Breast epithelium (tissue), 4 donors: ENCODE measurements around the gene RPL15. TPM values are rescaled to one million over a fixed set of nuclear protein-coding genes. Genes with fewer than 3 reads are reported as not detected.
A peak's percentile ranks its signal among the peaks of the same experiment; 100 is the strongest.
"Not testable (repeated sequence)": the region's sequence is repeated elsewhere in the genome, so short reads cannot be mapped to it uniquely, and the experiment has no call there.

Source experiments
- DNase-seq, 2 donors: peaks; one replicate each; pipeline ENCODE4 v3.0.0-alpha.2; 2019; ENCODE audit warnings: low spot score in 2 of 2
- H3K27ac ChIP-seq, 2 donors: fragments of 200-600 bp; sonication (generic) in 1 of 2; one replicate each; pipeline ENCODE4 v1.5.1; 2016 to 2019; ENCODE audit warnings: mild to moderate bottlenecking in 1 of 2
- H3K27me3 ChIP-seq, 2 donors: fragments of 200-600 bp; sonication (generic) in 1 of 2; one replicate each; pipeline versions ENCODE4 v1.5.1 to v1.6.0; 2017 to 2019; ENCODE audit warnings: control low read depth in 1 of 2, mild to moderate bottlenecking in 1 of 2
- H3K36me3 ChIP-seq: fragments of 200-600 bp; one replicate; pipeline ENCODE4 v1.5.1; 2019
- H3K4me1 ChIP-seq, 2 donors: fragments of 200-600 bp; sonication (generic); one replicate each; pipeline ENCODE4 v1.5.1; 2016 to 2019; ENCODE audit warnings: control low read depth in 1 of 2
- H3K4me3 ChIP-seq, 3 donors: fragments of 200-600 bp; sonication (generic); 1 replicate in 2 of 3; 2 replicates in 1 of 3; pipeline ENCODE4 v1.5.1; 2016 to 2019; ENCODE audit warnings: mild to moderate bottlenecking in 3 of 3, moderate library complexity in 2 of 3
- H3K9me3 ChIP-seq, 2 donors: fragments of 200-600 bp; sonication (generic) in 1 of 2; one replicate each; pipeline ENCODE4 v1.5.1; 2016 to 2019; ENCODE audit warnings: control low read depth in 1 of 2
- POLR2A ChIP-seq: fragments of 450-650 bp; IDR thresholded peaks from one replicate; pipeline ENCODE4 v1.6.1; 2016; ENCODE audit warnings: antibody characterized with exemption, mild to moderate bottlenecking, moderate library complexity
- POLR2AphosphoS5 ChIP-seq, 3 donors: sonication (generic); formaldehyde crosslinking; IDR thresholded peaks; one replicate each; pipeline ENCODE4 v1.6.1; 2017; ENCODE audit warnings: antibody characterized with exemption in 3 of 3
- intact Hi-C: fragments of 100-400 bp; cut with DNase I; formaldehyde crosslinking; loops from one replicate; pipeline ENCODE4 v1.15.1; 2023; ENCODE audit warnings: low total_unique reads
- total RNA-seq, 3 donors: library from RNA; depleted of rRNA; stranded (reverse); fragments of >200 nt; gene quantifications; one replicate each; pipeline ENCODE4 v1.1.0, GENCODE V29; 2016
- TF ChIP-seq, protein P1 (sequence below), 3 donors: fragments of 450-650 bp; IDR thresholded peaks; one replicate each; pipeline ENCODE4 v1.5.1; 2016 to 2017; ENCODE audit warnings: antibody characterized with exemption in 3 of 3, mild to moderate bottlenecking in 3 of 3, moderate library complexity in 3 of 3

The RPL15 gene
- total RNA-seq, 3 donors from 2014 or later = 2,644 to 3,809 (median 3,544) TPM

DNA sequence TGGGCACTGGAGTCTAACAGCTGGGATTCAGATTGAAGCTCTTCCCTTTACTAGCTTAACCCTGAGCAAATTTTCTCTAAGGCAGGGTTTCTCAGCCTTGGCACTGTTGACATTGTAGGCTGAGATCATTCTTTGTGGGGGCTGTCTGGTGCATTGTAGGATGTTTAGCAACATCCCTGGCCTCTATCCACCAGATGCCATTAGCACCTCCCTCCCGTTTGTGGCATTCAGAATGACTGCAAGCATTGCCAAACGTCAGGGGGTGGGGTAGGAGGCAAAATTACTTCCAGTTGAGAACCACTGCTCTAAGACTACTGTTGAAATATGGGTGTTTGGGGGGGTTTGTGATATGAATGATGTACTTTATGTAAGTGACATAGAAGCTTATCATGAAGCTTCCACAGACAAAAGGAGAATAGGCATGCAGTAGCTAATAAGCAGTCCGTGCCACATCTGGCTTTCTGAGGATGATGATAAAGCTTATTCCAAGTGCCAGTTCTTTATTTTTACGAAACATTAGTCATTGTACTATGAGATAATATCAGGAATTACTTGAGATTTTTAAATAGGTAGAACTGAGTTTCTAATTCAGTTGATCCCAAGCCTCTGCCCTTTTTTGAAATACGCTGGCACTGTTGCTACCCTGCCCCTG is 39.5 kb upstream of the RPL15 start:
- H3K27ac ChIP-seq = peak overlapping the region in 1 of 2 donors; percentile 3
- H3K27me3 ChIP-seq = no peaks in the 10 kb centered on the region
- intact Hi-C loops = no loop called here
- TF ChIP-seq, protein P1, sequence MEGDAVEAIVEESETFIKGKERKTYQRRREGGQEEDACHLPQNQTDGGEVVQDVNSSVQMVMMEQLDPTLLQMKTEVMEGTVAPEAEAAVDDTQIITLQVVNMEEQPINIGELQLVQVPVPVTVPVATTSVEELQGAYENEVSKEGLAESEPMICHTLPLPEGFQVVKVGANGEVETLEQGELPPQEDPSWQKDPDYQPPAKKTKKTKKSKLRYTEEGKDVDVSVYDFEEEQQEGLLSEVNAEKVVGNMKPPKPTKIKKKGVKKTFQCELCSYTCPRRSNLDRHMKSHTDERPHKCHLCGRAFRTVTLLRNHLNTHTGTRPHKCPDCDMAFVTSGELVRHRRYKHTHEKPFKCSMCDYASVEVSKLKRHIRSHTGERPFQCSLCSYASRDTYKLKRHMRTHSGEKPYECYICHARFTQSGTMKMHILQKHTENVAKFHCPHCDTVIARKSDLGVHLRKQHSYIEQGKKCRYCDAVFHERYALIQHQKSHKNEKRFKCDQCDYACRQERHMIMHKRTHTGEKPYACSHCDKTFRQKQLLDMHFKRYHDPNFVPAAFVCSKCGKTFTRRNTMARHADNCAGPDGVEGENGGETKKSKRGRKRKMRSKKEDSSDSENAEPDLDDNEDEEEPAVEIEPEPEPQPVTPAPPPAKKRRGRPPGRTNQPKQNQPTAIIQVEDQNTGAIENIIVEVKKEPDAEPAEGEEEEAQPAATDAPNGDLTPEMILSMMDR (IDR thresholded peaks at IDR 0.05) = no peak
- TF ChIP-seq POLR2A (no peak), POLR2AphosphoS5 (IDR thresholded peaks at IDR 0.05) (no peak)
- H3K9me3 ChIP-seq = no peaks in the 10 kb centered on the region
- no peaks in the 10 kb centered on the region for H3K36me3 ChIP-seq
- no peak overlapping the region for H3K4me3 ChIP-seq
- peaks cover 0 to 10% of the 10 kb centered on the region in 2 donors for H3K4me1 ChIP-seq
- no peak for DNase-seq

DNA sequence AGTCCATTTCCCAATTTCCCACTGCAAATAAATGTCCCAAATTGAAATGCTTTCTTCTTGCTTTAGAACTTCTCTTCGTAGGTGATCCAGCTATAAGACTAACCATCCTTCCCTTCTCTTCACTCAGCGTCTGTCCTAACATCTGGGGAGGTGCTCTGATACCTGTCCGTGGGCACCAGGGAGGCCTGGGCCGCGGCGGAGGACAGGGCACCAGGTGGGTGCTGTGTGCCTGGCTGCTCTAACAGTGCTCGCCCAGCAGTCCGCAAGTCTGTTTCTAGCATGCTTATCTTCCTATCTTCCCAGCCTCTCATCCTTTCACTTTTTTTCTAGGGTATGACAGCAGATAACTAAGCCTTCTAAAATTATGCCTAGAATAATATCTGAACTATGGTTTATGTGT is 37.4 kb upstream of the RPL15 start:
- Histone ChIP-seq H3K4me1 (peaks cover 0 to 10% of the 10 kb centered on the region in 2 donors), H3K27ac (no peak overlapping the region), H3K36me3 (no peaks in the 10 kb centered on the region), H3K9me3 (no peaks in the 10 kb centered on the region), H3K27me3 (no peaks in the 10 kb centered on the region), H3K4me3 (no peak overlapping the region)
- no peak for DNase-seq
- intact Hi-C loops = no loop called here
- no peak for TF ChIP-seq POLR2AphosphoS5 (IDR thresholded peaks at IDR 0.05)
- no peak for TF ChIP-seq POLR2A
- TF ChIP-seq, protein P1 (IDR thresholded peaks at IDR 0.05) = no peak

DNA sequence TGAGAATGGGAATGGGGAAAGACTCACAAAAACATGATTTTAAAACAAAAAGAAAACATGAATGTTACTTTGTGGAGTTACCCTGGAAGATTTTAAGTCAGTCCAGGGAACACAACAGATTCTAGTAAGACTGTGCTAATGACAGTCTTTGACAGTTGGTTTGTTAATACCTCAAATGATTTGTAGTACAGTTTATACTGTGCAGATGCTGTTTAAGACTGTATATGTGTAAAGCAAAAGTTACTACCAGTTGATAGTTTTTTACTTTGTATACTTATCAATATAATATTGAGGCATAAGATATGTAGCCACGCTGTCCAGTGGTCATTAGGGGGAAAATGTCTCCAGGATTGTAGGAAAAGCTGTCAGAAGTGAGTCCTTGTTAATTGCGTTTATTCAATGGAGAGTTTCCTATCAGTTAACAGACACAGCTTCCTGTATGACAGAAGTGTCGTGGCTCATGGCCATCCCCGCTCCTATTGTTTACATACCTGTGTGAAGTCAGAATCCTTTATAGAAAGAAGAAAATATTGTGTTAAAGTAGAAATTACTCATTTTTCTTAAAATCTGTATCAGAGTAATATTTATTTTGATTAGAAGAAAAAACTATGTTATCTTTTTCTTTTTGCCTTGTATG is 36.1 kb upstream of the RPL15 start:
- intact Hi-C loops = no loop called here
- peak overlapping the region in 1 of 2 donors; percentile 5 for H3K27ac ChIP-seq
- H3K36me3 ChIP-seq = no peaks in the 10 kb centered on the region
- H3K27me3 ChIP-seq = no peaks in the 10 kb centered on the region
- H3K4me3 ChIP-seq = no peak overlapping the region
- H3K9me3 ChIP-seq = no peaks in the 10 kb centered on the region
- TF ChIP-seq, protein P1 (IDR thresholded peaks at IDR 0.05) = no peak
- TF ChIP-seq POLR2AphosphoS5 (IDR thresholded peaks at IDR 0.05) (no peak), POLR2A (no peak)
- no peak for DNase-seq
- peaks cover 0 to 10% of the 10 kb centered on the region in 2 donors for H3K4me1 ChIP-seq

DNA sequence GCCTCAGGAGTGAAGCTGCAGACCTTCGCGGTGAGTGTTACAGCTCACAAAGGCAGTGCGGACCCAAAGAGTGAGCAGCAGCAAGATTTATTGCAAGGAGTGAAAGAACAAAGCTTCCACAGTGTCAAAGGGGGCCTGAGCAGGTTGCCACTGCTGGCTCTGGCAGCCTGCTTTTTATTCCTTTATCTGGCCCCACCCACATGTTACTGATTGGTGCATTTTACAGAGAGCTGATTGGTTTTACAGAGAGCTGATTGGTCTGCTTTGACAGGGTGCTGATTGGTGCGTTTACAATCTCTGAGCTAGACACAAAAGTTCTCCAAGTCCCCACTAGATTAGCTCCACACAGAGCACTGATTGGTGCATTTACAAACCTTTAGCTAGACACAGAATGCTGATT is 34.9 kb upstream of the RPL15 start:
- not testable (repeated sequence) for H3K27me3 ChIP-seq, DNase-seq

DNA sequence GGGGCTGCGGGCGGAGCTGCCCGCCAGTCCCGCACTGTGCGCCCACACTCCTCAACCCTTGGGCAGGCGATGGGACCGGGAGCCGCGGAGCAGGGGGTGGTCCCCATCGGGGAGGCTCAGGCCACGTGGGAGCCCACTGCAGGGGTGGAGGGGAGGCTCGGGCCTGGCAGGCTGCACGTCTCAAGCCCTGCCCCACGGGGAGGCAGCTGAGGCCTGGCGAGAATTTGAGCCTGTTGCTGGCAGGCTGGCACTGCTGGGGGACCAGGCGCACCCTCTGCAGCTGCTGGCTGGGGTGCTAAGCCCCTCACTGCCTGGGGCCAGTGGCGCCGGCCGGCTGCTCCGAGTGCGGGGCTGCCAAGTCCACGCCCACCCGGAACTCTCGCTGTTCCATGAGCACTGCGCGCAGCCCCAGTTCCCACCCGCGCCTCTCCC is 34.4 kb upstream of the RPL15 start:
- DNase-seq = no peak
- Histone ChIP-seq H3K36me3 (no peaks in the 10 kb centered on the region), H3K9me3 (no peaks in the 10 kb centered on the region), H3K4me3 (no peak overlapping the region), H3K27me3 (no peaks in the 10 kb centered on the region), H3K27ac (no peak overlapping the region), H3K4me1 (no peaks in the 10 kb centered on the region)
- TF ChIP-seq POLR2A (no peak), POLR2AphosphoS5 (IDR thresholded peaks at IDR 0.05) (no peak)
- TF ChIP-seq, protein P1 (IDR thresholded peaks at IDR 0.05) = no peak
- intact Hi-C loops = no loop called here

More for the DNA sequence above, 34.9 kb upstream of the RPL15 start:
- intact Hi-C loops, H3K4me1 ChIP-seq, H3K4me3 ChIP-seq, H3K27ac ChIP-seq, H3K36me3 ChIP-seq, H3K9me3 ChIP-seq: not testable (repeated sequence)
